BE2C (cell line): ENCODE data around the gene PXMP4.

Experiments
- DNase-seq: peaks from one replicate; pipeline ENCODE4 v3.0.0-alpha.2; 2020
- H3K27me3 ChIP-seq: fragments of 250-450 bp; sonication (Bioruptor Pico); 2 replicates; pipeline ENCODE4 v1.5.1; 2020; ENCODE audit warnings: mild to moderate bottlenecking
- H3K36me3 ChIP-seq: fragments of 250-450 bp; sonication (Bioruptor Pico); 2 replicates; pipeline ENCODE4 v1.5.1; 2020; ENCODE audit warnings: mild to moderate bottlenecking
- H3K4me1 ChIP-seq: fragments of 250-450 bp; sonication (Bioruptor Pico); 2 replicates; pipeline ENCODE4 v1.5.1; 2020
- H3K4me3 ChIP-seq: 2 replicates; pipeline ENCODE4 v1.5.1; 2011; ENCODE audit warnings: low read depth, low read length
- H3K9me3 ChIP-seq: fragments of 250-450 bp; sonication (Bioruptor Pico); 2 replicates; pipeline ENCODE4 v1.5.1; 2020
- TF ChIP-seq, protein P1 (sequence below): IDR thresholded peaks from 2 replicates; pipeline ENCODE4 v1.5.1; 2012; ENCODE audit warnings: mild to moderate bottlenecking, low read depth, low read length

The PXMP4 gene

DNA sequence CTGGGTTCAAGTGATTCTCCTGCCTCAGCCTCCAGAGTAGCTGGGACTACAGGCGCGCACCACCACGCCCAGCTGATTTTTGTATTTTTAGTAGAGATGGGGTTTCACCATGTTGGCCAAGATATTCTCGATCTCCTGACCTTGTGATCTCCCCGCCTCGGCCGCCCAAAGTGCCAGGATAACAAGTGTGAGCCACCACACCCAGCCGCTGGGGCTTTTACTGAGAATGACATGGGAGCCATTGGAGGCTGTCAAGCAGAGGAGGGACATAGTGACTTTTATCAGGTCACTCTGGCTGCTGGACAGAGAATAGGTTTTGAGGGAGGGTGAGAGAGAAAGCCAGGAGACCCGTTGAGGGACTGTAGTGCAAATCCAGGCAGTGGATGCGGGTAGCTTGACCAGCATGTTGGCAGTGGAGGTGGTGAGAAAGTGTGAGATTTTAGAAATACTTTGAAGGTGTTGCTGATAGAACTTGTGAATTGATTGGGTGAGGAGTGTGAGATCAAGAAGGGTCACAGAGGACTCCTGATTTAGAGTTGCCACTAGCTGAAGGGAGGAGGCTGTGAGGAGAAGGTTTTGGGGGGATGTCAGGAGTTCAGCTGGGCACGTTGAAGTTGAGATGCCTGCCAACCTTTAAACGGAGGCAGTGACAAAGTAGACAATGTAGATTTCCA, 26.4 kb upstream of the PXMP4 start:
- Histone ChIP-seq H3K36me3 (no peaks in the 10 kb centered on the region), H3K27me3 (no peaks in the 10 kb centered on the region), H3K4me1 (no peaks in the 10 kb centered on the region), H3K9me3 (no peaks in the 10 kb centered on the region), H3K4me3 (no peak overlapping the region)
- no peak for DNase-seq
- TF ChIP-seq, protein P1, sequence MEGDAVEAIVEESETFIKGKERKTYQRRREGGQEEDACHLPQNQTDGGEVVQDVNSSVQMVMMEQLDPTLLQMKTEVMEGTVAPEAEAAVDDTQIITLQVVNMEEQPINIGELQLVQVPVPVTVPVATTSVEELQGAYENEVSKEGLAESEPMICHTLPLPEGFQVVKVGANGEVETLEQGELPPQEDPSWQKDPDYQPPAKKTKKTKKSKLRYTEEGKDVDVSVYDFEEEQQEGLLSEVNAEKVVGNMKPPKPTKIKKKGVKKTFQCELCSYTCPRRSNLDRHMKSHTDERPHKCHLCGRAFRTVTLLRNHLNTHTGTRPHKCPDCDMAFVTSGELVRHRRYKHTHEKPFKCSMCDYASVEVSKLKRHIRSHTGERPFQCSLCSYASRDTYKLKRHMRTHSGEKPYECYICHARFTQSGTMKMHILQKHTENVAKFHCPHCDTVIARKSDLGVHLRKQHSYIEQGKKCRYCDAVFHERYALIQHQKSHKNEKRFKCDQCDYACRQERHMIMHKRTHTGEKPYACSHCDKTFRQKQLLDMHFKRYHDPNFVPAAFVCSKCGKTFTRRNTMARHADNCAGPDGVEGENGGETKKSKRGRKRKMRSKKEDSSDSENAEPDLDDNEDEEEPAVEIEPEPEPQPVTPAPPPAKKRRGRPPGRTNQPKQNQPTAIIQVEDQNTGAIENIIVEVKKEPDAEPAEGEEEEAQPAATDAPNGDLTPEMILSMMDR, result no peak

GRCh38 chr20:33744773-33745385, 24.8 kb upstream of the PXMP4 start:
- DNase-seq, result no peak
- TF ChIP-seq, protein P1, result no peak
- H3K27me3 ChIP-seq, result no peaks in the 10 kb centered on the region
- no peak overlapping the region for H3K4me3 ChIP-seq
- H3K9me3 ChIP-seq, result no peaks in the 10 kb centered on the region
- H3K36me3 ChIP-seq, result no peaks in the 10 kb centered on the region
- no peaks in the 10 kb centered on the region for H3K4me1 ChIP-seq

DNA sequence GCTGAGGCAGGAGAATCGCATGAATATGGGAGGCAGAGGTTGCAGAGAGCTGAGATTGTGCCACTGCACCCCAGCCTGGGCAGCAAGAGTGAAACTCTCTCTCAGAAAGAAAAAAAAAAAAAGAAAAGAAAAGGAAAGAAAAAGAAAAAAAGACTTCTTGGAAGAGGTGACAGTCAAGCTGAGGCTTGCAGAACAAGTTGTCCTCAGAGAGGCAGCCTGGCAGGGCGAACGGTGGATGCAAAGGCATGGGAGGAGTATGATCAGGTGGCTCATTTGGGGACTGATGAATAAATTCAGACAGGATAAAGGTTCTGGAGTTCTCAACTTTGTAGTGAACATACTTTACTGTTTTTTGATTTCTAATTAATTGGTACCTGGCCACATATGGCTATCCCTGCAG, 24.1 kb upstream of the PXMP4 start:
- Histone ChIP-seq H3K27me3 (no peaks in the 10 kb centered on the region), H3K4me3 (no peak overlapping the region), H3K36me3 (no peaks in the 10 kb centered on the region), H3K9me3 (no peaks in the 10 kb centered on the region), H3K4me1 (no peaks in the 10 kb centered on the region)
- TF ChIP-seq, protein P1, result no peak
- no peak for DNase-seq

DNA sequence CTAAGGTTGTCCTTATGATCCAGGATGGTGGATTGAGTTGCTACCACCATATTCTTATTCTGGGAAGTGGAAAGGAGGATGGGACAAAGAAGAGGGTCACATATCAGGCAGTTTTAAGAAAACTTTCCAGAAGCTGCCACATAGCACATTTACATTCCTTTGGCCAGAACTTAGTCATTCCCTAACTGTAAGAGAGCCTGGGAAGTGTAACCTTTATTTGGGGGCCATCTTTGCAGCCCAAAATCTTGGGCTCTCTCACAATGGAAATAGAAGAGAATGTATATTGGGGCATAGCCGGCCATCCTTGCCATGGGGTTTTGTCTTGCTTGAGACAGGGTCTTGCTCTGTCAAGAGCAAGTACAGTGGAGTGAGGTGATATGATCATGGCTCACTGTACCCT, 20.1 kb upstream of the PXMP4 start:
- H3K36me3 ChIP-seq, result no peaks in the 10 kb centered on the region; the same call in 1 of the 2 replicates
- H3K4me3 ChIP-seq, result no peak overlapping the region
- H3K9me3 ChIP-seq, result peaks cover 6% of the 10 kb centered on the region; the same call in 1 of the 2 replicates
- H3K4me1 ChIP-seq, result no peaks in the 10 kb centered on the region
- H3K27me3 ChIP-seq, result no peaks in the 10 kb centered on the region
- TF ChIP-seq, protein P1, result no peak
- no peak for DNase-seq

DNA sequence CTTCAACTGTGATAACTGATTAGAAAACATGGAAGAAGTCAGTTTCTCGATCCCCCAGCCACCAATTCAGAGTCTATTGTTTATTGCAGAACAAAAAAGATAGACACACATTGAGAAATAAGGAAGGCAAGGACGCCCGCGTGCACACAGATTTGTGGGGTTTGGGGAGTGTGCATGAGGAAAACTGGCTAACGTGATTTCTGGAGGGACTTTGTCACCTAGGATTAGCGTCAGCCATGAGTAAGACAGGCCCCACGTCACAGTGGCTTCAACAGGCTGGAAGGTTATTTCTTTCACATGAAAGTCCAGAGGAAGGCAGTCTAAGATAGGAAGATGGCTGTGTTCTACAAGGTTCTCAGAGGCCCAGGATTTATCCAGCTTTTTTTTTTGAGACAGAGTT, 19.4 kb upstream of the PXMP4 start:
- Histone ChIP-seq H3K27me3 (no peaks in the 10 kb centered on the region), H3K4me1 (no peaks in the 10 kb centered on the region), H3K9me3 (peaks cover 6% of the 10 kb centered on the region; the same call in 1 of the 2 replicates), H3K36me3 (no peaks in the 10 kb centered on the region; the same call in 1 of the 2 replicates), H3K4me3 (no peak overlapping the region)
- DNase-seq, result no peak
- TF ChIP-seq, protein P1, result no peak

DNA sequence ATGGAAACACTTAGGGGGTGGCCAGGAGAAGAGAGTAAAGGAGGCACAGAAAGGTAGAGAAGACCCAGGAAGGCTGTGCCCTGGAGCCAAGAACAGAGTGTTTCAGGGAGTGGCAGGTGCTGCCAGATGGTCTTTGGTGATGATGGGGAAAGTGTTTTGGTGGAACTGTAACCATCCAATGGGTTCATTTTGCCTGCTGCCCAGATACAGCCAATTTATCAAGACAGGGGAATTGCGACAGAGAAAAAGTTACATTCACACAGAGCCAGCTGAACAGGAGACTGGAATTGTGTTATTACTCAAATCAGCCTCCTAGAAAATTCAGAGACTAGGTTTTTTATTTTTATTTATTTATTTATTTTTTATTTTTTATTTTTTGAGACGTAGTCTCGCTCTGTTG, 16.9 kb upstream of the PXMP4 start:
- Histone ChIP-seq H3K4me3 (no peak overlapping the region), H3K27me3 (no peaks in the 10 kb centered on the region), H3K36me3 (no peaks in the 10 kb centered on the region; the same call in 1 of the 2 replicates), H3K4me1 (no peaks in the 10 kb centered on the region), H3K9me3 (peaks cover 6% of the 10 kb centered on the region)
- TF ChIP-seq, protein P1, result no peak
- DNase-seq, result no peak
